Suppressor macrophage (primary cell): ENCODE data around the gene ANKRD52.
A peak's percentile ranks its signal among the peaks of the same experiment; 100 is the strongest.
"Not testable (repeated sequence)": the region's sequence is repeated elsewhere in the genome, so short reads cannot be mapped to it uniquely, and the experiment has no call there.

Source experiments
- DNase-seq, 4 experiments: peaks; one replicate each; pipeline ENCODE4 v3.0.0-alpha.2; 2020 to 2022

Gene ANKRD52

GRCh38 chr12:56272468-56272867, 14.3 kb upstream of the ANKRD52 start:
- not testable (repeated sequence) for DNase-seq

DNA sequence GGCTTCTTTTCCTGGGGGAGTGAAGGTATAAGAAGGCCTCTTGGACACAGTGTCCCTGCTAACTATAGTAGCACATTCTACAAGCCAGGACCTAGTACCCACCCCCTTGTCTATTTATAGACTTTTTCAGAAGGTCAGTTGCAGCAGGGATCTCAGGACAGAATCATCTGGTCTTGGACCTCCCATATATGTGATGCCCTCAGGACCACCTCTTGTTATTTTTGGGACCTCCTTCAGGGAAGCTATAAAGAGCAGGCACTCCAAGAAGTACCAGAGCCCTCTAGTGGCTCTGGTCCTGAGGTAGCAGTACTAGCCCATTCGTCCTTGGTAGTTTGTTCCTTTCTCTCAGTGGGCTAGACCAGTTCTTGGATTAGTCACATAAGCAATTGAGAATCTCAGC, 12.8 kb upstream of the ANKRD52 start:
- DNase-seq = peak in 3 of 4 experiments; percentile 13 to 31 (median 23)

- DNase-seq = peak in 1 of 4 experiments; percentile 47
These were observed 9.4 kb upstream of the ANKRD52 start for GRCh38 chr12:56267443-56268071.

- DNase-seq = peak; percentile 72 to 89 (median 83)
These were observed 8.7 kb upstream of the ANKRD52 start, which contains the start of gene COQ10A for GRCh38 chr12:56266693-56267442. Gene COQ10A (plus strand): TSS chr12:56266942. CDS start chr12:56267119, 177 bp downstream.

DNA sequence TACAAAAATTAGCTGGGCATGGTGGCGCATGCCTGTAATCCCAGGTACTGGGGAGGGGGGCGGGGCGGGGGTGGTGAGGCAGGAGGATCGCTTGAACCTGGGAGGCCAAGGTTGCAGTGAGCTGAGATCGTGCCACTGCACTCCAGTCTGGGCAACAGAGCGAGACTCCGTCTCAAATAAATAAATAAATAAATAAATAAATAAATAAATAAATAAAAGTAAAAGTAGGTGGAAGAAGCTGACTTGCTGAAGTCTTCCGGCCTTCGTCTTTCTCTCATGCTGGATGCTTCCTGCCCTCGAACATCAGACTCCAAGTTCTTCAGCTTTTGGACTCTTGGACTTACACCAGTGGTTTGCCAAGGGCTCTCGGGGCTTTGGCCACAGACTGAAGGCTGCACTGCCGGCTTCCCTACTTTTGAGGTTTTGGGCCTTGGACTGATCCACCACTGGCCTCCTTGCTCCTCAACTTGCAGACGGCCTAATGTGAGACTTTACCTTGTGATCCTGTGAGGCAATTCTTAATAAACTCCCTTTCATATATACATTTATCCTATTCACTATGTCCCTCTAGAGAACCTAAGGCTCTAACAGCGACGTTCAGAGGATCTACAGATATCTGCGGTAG, 8.0 kb upstream of the ANKRD52 start:
- peak in 2 of 4 experiments; percentile 5 to 17 for DNase-seq

DNA sequence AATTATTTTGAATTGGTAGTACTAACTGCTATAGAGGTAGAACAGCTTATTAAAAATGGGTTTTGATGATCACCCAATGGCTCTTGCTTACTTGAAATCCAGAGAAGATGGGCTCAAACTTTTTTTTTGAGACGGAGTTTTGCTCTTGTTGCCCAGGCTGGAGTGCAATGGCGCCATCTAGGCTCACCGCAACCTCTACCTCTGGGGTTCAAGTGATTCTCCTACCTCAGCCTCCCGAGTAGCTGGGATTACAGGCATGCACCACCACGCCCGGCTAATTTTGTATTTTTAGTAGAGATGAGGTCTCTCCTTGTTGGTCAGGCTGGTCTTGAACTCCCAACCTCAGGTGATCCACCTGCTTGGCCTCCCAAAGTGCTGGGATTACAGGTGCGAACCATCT, 4.8 kb upstream of the ANKRD52 start:
- peak in 1 of 4 experiments; percentile 10 for DNase-seq

DNA sequence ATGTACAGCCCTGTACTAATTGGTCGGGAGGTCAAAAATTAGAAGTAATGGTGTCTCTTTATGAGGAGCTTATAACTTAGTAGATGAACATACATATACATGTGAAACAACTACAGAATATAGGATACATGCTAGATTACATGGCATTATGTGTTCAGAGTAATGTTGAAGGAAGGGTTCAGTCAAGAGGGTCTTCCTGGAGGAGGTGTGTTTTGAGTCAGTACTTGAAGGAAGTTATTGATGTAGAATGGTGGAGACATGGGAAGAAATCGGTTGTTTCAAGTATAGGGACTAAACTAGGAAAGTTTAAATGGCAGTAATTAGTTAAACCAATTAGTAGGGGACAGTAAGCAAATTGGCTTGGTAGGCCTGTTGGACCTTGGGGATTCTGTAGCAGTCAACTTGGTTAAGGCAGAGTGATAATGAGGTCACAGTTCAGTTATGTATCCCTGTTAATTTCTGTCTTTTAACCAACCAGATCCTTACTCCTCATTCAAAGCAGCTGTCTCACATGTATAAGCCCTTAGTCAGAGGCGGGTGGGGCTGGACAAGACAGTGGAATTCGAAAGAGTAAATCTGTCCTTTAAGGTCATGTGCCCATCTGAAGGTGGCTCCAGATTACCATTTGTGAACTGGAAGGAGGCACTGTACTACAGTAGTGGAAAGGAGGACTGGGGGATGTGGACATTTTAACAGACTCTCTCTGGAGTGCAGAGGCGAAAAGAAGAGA, 3.5 kb upstream of the ANKRD52 start:
- DNase-seq = no peak

GRCh38 chr12:56260921-56261320, 2.7 kb upstream of the ANKRD52 start:
- no peak for DNase-seq

DNA sequence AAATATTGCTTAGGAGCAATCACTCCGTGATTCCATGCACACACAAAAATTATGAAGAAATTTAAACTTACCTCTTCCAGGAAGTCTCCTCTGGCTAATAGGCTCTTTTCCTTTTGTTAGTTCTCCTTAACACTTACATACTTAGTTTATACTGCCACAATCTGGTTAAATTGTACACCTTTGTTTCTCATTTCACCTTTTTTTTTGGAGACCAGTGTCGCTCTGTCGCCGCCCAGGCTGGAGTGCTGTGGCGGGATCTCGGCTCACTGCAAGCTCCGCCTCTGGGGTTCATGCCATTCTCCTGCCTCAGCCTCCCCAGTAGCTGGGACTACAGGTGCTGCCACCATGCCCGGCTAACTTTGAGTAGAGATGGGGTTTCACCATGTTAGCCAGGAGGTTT, 2.2 kb upstream of the ANKRD52 start:
- DNase-seq = no peak

DNA sequence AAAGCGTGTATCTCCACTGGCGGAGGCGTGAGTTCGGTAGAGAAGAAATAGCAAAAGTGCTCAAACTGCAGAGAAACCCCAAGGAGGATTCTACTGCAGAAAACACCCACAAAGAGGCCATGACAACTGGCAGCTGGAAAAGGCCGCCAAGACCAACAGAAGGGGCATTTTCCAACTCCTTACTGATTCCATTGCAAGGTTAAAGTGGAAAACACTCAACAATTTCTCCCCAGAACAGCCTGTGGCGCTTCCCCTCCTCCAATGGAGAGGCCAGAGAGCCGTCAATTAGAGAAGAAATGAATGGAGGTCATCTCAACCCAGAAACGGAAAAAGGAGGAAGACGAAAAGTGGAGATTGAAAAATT, 618 bp upstream of the ANKRD52 start:
- DNase-seq = no peak

DNA sequence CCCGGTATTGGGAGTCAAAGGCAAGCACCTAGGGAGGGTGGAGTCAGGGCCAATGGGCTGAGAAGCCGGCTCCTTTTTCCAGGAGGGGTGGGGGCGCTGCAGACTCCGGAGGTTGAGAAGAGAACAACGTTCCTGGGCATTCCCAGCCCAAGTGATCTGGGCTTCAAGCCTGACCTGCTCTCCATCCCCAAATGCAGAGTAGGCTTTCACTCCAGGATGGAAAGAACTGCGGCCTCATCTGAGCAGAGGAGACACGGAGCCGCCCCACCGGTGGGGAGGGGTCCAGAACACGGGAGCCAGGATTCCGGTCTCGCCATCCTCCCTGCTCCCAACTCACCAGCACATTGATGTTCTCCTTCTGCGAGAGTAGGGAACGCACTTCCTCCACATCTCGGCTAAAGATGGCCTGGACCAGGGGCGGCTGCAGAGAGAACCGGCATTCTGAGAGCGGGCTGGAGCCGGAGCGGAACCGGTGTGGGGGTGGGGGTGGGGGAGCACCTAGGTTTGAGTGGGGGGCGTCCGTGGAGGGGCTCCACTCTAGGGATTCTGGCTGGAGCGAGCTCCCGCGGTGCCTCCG, 605 bp downstream of the ANKRD52 start:
- peak; percentile 4 to 48 (median 26) for DNase-seq

DNA sequence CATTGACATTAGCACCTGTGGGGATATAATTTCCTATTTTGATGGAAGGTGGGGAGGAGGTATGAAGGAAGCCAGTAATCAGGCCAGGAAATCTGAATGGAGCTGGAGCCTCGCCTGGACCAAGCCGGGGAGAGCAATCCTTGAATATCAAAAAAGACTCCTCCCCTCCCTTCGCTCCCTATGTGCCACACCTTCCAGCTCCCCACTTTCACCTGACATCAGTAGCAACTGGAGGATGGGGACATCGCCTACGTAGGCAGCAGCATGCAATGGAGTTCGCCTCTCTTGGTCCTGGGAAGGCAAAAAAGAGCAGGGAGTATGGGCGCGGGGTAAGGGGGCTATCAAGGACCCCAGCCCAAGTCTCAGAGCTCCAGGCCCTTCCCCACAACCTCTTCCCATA, 1.1 kb downstream of the ANKRD52 start:
- no peak for DNase-seq

- DNase-seq = no peak
These were observed 1.7 kb downstream of the ANKRD52 start for GRCh38 chr12:56256326-56256960.

GRCh38 chr12:56255671-56256070, 2.5 kb downstream of the ANKRD52 start:
- no peak for DNase-seq

DNA sequence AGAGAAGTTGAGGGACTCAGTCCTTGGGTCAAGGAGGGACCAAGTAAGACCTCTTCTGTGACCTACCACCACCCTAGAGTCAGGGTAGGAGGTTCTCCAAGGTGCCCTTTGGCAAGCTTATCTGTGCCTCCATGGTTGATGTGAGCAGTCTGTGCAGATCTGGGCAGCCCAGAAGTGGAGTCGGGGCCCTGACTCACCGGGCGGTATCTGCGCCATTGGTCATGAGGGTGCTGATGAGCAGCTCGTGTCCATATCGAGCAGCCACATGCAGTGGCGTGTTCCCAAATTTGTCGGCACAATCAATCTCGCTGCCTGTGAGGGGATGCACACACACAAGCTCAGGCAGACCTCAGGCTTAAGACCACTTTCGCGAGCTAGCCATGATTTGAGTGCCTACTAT, 5.1 kb downstream of the ANKRD52 start:
- no peak for DNase-seq

DNA sequence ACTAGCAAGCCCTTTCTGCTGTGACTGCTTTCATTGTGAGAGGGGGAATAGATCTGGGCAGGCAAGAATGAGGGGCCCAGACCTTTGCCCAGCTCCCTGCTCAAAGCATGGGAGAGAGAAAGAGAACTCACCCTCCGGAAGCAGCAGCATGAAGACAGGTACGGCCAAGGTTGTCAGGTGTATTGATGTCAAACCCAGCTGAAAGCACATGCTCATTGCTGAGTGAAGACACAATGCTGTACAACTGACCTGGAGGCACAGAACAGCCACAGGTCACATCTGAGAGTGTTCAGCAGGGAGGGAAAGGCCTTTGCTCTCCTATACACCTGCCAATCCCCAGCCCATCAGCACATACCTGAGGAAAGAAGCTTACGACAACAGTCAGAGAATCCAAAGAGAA, 5.5 kb downstream of the ANKRD52 start:
- DNase-seq = no peak

- DNase-seq = no peak
These were observed 9.5 kb downstream of the ANKRD52 start for GRCh38 chr12:56248711-56249110.

DNA sequence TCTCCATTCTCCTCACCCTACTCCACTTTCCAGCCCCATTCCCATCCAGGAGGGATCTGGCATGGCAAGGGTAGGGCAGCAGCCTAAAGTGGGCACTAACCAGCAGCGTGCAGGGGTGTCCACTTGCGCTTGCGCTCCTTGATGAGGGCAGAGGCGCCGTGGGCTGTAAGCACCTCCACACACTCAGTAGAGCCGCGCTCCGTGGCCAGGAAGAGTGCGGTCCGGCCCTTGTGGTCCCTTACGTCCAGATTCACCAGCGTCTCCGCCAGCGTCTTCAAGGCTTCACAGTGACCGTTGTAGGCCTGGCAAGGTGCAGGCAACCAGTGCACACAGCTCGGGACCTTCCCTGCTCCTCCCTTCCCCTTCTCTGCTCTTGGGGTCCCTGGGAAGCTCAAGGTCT, 10.3 kb downstream of the ANKRD52 start:
- DNase-seq = no peak

DNA sequence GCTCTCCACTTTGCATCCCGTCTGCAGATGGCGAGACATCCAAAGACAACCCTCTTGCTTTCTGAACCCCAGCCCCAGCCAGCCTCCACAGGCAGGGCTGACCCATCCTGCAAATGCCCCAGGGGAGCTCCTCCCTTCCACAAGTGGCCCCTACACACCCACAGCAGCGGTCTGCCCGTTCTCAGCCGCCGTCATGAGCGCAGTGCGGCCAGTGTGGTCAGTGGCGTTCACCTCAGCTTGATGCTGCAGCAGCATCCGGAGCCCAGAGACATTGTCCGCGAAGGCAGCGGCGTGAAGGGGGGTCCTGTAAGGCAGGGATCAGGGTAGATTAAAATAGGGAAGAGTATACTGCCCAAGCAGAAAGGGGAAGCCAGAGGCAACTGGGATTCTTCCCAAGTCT, 13.7 kb downstream of the ANKRD52 start:
- no peak for DNase-seq

DNA sequence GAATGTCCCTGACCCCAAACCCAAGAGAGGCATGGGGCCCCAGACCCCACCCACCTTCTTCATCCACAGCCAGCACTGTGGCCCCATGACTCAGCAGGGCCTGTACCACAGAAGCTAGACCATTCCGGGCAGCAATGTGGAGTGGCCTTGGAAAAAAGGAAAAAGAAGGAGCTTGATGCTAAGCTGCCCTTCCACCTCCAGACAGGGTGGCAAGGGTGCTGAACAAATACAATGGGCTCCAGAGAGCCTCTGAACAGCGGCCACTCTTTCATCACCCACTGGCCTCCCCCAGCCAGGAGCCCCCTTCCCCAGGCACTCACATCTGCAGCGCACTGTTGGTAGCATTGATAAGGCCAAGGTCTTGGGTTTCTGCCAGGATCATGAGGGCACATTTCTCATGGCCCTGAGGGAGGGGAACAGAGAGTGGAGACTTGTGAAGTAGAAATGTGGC, 14.4 kb downstream of the ANKRD52 start:
- DNase-seq = no peak

DNA sequence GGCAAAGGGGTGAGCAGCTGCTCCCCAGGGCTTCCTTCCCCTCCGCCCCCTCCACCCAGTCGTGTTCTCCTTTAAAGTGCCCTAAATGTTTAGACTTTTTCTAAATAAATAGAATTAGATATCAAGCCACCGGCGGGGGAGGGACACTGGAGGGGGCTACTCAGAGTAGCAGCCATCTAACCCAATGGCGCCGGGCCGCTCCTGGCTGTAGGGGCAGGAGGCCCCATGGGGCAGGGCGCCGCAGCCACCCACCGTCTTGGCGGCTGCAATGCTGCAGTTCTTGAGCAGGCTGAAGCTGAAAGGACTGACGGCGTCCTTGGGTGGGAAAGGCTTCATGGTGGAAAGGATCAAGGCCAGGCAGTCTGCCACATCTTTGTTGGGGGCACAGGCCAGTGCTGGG, 15.2 kb downstream of the ANKRD52 start:
- DNase-seq = no peak
